22Rv1 (cell line): ENCODE measurements around the gene CRYBG1.

ENCODE experiments used
- H3K27ac ChIP-seq: fragments of 450-650 bp; 2 replicates; pipeline ENCODE4 v1.5.1; 2017
- ZFX ChIP-seq: fragments of 450-650 bp; IDR thresholded peaks from 2 replicates; pipeline ENCODE4 v1.6.1; 2017; ENCODE audit warnings: antibody characterized with exemption, borderline replicate concordance
- TF ChIP-seq, protein P1 (sequence below): fragments of 450-650 bp; IDR thresholded peaks from 2 replicates; pipeline ENCODE4 v1.5.1; 2017; ENCODE audit warnings: mild to moderate bottlenecking

Gene CRYBG1

DNA sequence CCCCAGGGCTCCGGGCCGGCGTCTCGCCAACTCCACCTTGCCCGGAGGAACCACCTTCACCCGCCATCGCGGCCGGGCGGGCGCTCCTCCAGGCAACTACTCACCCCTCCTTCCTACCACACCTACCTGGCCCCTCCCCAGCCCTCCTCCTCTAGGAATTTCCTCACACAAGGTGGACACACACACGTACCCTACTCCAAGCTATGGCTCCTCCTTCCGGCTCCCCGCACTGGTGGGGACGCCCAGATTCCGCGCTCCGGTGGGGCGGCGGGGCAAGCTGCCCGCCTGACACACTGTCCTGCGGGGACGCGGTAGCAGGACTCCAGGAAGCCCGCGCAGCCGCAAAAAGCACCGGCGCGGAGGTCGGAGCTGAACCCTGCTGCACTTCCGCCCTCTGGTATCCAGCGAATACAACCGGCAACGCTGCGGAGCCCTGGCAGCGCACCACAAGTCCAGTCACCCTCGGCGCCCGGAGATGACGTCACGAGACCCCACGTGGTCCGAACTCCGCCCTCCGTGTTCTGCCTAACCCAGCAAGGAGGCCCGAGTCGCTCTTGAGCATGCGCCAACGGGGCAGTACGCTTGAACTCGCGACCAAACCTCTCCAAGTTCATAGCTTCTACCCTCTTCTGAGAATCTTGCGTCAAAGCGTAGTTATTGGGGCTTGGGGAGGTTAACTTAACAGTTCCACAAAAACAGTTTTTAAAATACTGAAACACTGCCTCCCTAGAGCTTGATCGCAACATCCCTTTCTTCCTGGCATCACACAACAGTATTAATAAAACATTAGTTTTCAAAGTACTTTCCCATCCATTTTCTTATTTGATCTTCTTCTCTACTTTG is 35.0 kb upstream of the CRYBG1 start, which contains the start of gene ATG5:
Gene ATG5, minus strand, starts transcription at position 425 of the 843 bp plus-strand sequence. CDS start 9,552 bp downstream, outside the sequence.
- TF ChIP-seq ZFX = no peak
- TF ChIP-seq, protein P1, sequence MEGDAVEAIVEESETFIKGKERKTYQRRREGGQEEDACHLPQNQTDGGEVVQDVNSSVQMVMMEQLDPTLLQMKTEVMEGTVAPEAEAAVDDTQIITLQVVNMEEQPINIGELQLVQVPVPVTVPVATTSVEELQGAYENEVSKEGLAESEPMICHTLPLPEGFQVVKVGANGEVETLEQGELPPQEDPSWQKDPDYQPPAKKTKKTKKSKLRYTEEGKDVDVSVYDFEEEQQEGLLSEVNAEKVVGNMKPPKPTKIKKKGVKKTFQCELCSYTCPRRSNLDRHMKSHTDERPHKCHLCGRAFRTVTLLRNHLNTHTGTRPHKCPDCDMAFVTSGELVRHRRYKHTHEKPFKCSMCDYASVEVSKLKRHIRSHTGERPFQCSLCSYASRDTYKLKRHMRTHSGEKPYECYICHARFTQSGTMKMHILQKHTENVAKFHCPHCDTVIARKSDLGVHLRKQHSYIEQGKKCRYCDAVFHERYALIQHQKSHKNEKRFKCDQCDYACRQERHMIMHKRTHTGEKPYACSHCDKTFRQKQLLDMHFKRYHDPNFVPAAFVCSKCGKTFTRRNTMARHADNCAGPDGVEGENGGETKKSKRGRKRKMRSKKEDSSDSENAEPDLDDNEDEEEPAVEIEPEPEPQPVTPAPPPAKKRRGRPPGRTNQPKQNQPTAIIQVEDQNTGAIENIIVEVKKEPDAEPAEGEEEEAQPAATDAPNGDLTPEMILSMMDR = no peak
- H3K27ac ChIP-seq = peak within 1 kb of the TSS; percentile 98

DNA sequence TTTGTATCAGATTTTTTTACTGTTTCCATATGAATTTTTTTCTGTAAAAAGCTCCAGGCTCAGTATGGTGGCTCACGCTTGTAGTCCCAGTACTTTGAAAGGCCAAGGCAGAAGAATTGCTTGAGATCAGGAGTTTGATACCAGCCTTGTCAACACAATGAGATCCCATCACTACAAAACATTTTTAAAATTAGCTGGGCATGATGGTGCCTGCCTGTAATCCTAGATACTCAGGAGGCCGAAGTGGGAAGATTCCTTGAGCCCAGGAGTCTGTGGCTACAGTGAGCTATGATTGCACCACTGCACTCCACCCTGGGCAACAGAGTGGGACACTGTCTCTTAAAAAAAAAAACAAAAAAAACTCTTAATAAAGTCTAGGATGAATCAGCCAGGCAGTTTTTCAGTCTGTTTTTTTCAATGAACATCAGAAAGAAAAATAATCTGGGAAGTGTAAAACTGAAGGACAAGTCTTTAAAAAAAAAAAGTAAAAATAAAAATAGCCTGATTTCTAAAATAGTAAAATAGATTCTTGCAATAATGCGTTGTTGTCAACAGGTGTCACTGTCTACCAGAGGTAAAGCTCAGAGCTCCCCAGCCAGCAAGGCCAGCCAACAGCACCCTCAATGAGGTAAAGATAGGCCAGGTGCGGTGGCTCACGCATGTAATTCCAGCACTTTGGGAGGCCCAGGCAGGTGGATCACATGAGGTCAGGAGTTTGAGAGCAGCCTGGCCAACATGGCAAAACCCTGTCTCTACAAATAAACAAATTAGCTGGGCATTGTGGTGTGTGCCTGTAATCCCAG is 25.7 kb upstream of the CRYBG1 start:
- TF ChIP-seq ZFX = no peak
- TF ChIP-seq, protein P1 = peak; percentile 85
- no peak overlapping the region for H3K27ac ChIP-seq

DNA sequence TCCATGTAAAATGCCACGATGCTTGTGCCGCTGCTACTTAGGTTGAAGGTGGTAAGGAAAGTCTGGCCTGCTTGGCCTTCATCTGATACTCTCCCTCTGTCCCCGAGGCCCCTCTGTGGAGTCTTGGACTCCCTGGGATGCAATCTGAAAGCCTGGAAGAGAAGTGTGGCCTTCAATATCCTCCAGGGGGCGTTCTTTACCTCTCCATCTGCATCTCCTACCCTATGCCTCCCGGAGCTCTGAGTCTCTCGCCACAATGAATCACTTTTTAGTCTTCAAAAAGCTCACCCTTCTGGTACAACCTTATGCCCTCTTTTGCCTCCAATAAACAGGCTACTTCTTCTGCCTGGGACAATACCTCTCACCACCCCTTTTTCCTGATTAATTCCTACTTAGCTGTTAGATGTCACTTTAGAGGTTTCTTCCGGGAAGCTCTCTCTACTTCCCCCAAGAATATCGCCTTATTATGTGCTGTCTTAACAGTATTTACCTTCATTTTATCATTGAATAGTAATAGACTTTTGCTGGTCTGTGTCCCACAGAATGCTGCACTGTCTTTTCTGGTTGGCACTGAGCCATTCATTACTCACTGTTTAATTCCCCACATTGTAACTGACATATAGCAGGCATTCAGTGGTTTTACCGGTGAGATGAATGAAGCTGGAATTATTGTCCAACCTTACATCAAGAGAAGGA is 21.0 kb upstream of the CRYBG1 start:
- no peak overlapping the region for H3K27ac ChIP-seq
- TF ChIP-seq, protein P1 = peak; percentile 88
- no peak for TF ChIP-seq ZFX

DNA sequence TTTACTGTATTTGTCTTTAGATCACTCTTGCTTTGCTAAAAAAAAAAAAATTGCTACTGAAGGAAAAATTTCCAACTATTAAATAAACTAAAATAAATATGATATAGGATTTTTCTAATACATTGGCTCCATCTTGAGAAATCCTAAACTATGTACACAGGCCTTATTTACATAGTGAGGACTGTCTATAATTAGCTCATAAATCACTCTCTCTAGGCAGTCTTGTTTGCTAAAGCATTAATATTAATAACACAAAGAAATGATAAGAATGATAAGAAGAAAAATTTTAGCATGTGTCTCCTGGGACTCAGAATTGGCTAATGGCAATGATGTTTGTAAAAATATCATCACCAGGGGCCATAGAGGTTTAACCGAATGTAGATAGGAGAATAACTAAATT is 13.3 kb upstream of the CRYBG1 start:
- H3K27ac ChIP-seq = peak overlapping the region; percentile 34
- TF ChIP-seq ZFX = no peak
- TF ChIP-seq, protein P1 = no peak

DNA sequence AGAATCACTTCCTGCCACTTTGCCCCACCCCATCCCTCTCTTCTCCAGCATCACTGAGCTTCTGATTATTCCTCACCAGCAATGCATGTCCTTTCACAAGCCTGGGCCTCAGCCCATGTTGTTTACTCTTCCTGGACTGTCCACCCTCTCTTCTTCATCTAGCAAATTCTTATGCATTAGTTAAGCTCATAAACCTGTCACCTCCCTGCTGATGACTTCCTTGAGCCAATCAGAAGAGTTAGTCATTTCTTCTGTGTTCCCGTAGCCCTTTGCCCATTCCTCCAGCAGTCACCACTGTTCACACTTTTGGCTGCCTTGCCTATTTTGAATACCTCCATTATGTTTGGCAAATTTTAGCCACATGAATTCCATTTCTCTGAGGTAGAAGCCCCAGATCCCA is 4.1 kb upstream of the CRYBG1 start:
- no peak for TF ChIP-seq ZFX
- TF ChIP-seq, protein P1 = no peak
- no peak overlapping the region for H3K27ac ChIP-seq

DNA sequence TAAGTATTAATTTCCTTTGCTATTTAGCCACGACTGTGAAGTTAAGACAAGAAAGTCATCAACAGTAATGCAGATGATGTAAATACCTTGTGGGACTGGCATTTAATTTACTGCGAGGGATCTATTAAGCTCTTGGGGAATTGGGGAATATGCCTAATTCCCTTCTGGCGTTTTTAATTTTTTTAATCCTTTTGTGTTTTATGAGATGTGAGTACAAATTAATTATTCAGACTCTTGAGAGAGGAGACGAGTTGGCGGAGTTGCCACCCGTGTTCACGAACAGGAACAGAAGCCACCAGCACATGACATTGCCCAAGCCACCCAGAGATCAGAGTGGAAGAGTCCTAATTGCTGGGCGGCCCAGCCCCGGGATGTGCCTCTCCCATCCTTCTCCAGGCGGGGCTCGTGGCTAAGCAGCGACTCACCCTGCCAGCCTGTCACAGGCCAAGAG is 533 bp upstream of the CRYBG1 start:
- H3K27ac ChIP-seq = no peak overlapping the region
- TF ChIP-seq, protein P1 = 0 out of 2 replicates have a peak, but pooled peaks have one; percentile 31
- TF ChIP-seq ZFX = no peak
